Cardiac fibroblast (primary cell): ENCODE results near the gene TLCD3B.

Source experiments
- DNase-seq, 2 donors: peaks; one replicate each; pipeline versions ENCODE4 v3.0.0 to v3.0.0-alpha.2; 2010; ENCODE audit warnings: low read depth in 2 of 2
- H3K4me3 ChIP-seq, 2 donors: replicated peaks in 1 of 2; 1 replicate in 1 of 2; 2 replicates in 1 of 2; pipeline ENCODE4 v1.5.1; 2011; ENCODE audit warnings: low read depth in 2 of 2, low read length in 2 of 2, mild to moderate bottlenecking in 2 of 2, moderate library complexity in 1 of 2
- CTCF ChIP-seq: IDR thresholded peaks from one replicate; pipeline ENCODE4 v1.5.1; 2011; ENCODE audit warnings: low read depth, mild to moderate bottlenecking, low read length, inconsistent platforms

Gene TLCD3B

GRCh38 chr16:30060836-30061554, 29.9 kb upstream of the TLCD3B start:
- DNase-seq = no peak
- TF ChIP-seq CTCF = no peak
- H3K4me3 ChIP-seq = no peak overlapping the region

- no peak for TF ChIP-seq CTCF
- no peak for DNase-seq
- no peak overlapping the region for H3K4me3 ChIP-seq
Observed at GRCh38 chr16:30060346-30060745, 29.3 kb upstream of the TLCD3B start.

GRCh38 chr16:30054959-30055553, 24.0 kb upstream of the TLCD3B start:
- DNase-seq = no peak
- H3K4me3 ChIP-seq = no peak overlapping the region

GRCh38 chr16:30054451-30054850, 23.4 kb upstream of the TLCD3B start:
- no peak overlapping the region for H3K4me3 ChIP-seq
- no peak for DNase-seq
- TF ChIP-seq CTCF = no peak

More at GRCh38 chr16:30054959-30055553, 24.0 kb upstream of the TLCD3B start:
- peak; percentile 58 for TF ChIP-seq CTCF

- H3K4me3 ChIP-seq = peak overlapping the region; percentile 78 to 83
- no peak for TF ChIP-seq CTCF
- peak; percentile 50 to 78 for DNase-seq
Observed at GRCh38 chr16:30053376-30054015, 22.4 kb upstream of the TLCD3B start.

- no peak for TF ChIP-seq CTCF
- peak overlapping the region; percentile 78 to 83 for H3K4me3 ChIP-seq
- peak; percentile 95 for DNase-seq
Observed at GRCh38 chr16:30052671-30053372, 21.8 kb upstream of the TLCD3B start.
